Keratinocyte (primary cell): ENCODE results near the gene ROR2. TPM values are rescaled to one million over a fixed set of nuclear protein-coding genes. Genes with fewer than 3 reads are reported as not detected.

Source experiments
- DNase-seq: peaks from one replicate; pipeline ENCODE4 v3.0.0-alpha.2; 2011; ENCODE audit warnings: low read depth, missing footprints, low spot score
- FAIRE-seq: peaks from 2 replicates; lab custom pipeline; 2011; peaks lifted over from hg19 to GRCh38; lab: Jason Lieb, UNC
- H2AFZ ChIP-seq: 2 replicates; pipeline ENCODE4 v1.6.0; 2012; ENCODE audit warnings: low read length, control low read depth, inconsistent platforms; ENCODE audit not compliant: control insufficient read depth
- H3K27ac ChIP-seq: 2 replicates; pipeline ENCODE4 v1.5.1; 2011; ENCODE audit warnings: low read length; ENCODE audit not compliant: control insufficient read depth, insufficient read depth
- H3K27me3 ChIP-seq: 3 replicates; pipeline ENCODE4 v1.6.0; 2011; ENCODE audit warnings: low read length; ENCODE audit not compliant: control insufficient read depth, insufficient read depth; ENCODE audit errors: extremely low read depth
- H3K36me3 ChIP-seq, 2 experiments: 2 replicates in 1 of 2; 3 replicates in 1 of 2; pipeline ENCODE4 v1.5.1; 2011; ENCODE audit warnings: low read length in 2 of 2, mild to moderate bottlenecking in 1 of 2; ENCODE audit not compliant: control insufficient read depth in 2 of 2, insufficient read depth in 2 of 2; ENCODE audit errors: extremely low read depth in 1 of 2
- H3K4me1 ChIP-seq: 3 replicates; pipeline ENCODE4 v1.5.1; 2011; ENCODE audit warnings: low read length; ENCODE audit not compliant: control insufficient read depth, insufficient read depth; ENCODE audit errors: extremely low read depth
- H3K4me2 ChIP-seq: 3 replicates; pipeline ENCODE4 v1.6.0; 2011; ENCODE audit warnings: low read depth, low read length; ENCODE audit not compliant: control insufficient read depth, insufficient read depth; ENCODE audit errors: extremely low read depth
- H3K4me3 ChIP-seq, 3 experiments: fragments of 200-600 bp in 1 of 3; sonication (generic) in 1 of 3; 2 replicates in 2 of 3; 3 replicates in 1 of 3; pipeline ENCODE4 v1.5.1; 2011 to 2016; ENCODE audit warnings: low read length in 3 of 3, mild to moderate bottlenecking in 3 of 3, control low read depth in 2 of 3, inconsistent platforms in 1 of 3, low read depth in 1 of 3, mixed read lengths in 1 of 3, mixed run types in 1 of 3, moderate library complexity in 1 of 3; ENCODE audit not compliant: control insufficient read depth in 2 of 3, insufficient read depth in 2 of 3; ENCODE audit errors: extremely low read depth in 1 of 3
- H3K79me2 ChIP-seq: 2 replicates; pipeline ENCODE4 v1.6.0; 2012; ENCODE audit warnings: low read length; ENCODE audit not compliant: control insufficient read depth, insufficient read depth
- H3K9ac ChIP-seq: 3 replicates; pipeline ENCODE4 v1.6.0; 2011; ENCODE audit warnings: low read length; ENCODE audit not compliant: control insufficient read depth, insufficient read depth; ENCODE audit errors: extremely low read depth
- H3K9me1 ChIP-seq: 3 replicates; pipeline ENCODE4 v1.6.0; 2011; ENCODE audit warnings: low read length; ENCODE audit not compliant: control insufficient read depth, insufficient read depth; ENCODE audit errors: extremely low read depth
- H3K9me3 ChIP-seq: 2 replicates; pipeline ENCODE4 v1.5.1; 2012; ENCODE audit warnings: low read depth, low read length; ENCODE audit not compliant: control insufficient read depth
- H4K20me1 ChIP-seq: 3 replicates; pipeline ENCODE4 v1.6.0; 2011; ENCODE audit warnings: low read length; ENCODE audit not compliant: control insufficient read depth, insufficient read depth; ENCODE audit errors: extremely low read depth
- CTCF ChIP-seq, 3 experiments: IDR thresholded peaks in 1 of 3; conservative IDR thresholded peaks in 1 of 3; optimal IDR thresholded peaks in 1 of 3; 2 replicates in 2 of 3; 3 replicates in 1 of 3; pipeline versions ENCODE3 to v1.5.1; 2011; ENCODE audit warnings: low read length in 3 of 3, mild to moderate bottlenecking in 3 of 3, moderate library complexity in 2 of 3, control low read depth in 1 of 3, inconsistent platforms in 1 of 3; ENCODE audit not compliant: insufficient read depth in 2 of 3; ENCODE audit errors: extremely low read depth in 1 of 3
- EZH2 ChIP-seq: IDR thresholded peaks from one replicate; pipeline ENCODE4 v1.6.1; 2012; ENCODE audit warnings: inconsistent platforms, mild to moderate bottlenecking, low read length, moderate library complexity
- dilution Hi-C: fragments of 300-500 bp; cut with MboI; formaldehyde crosslinking; loops from one replicate; pipeline ENCODE4 v1.7.0; 2020; ENCODE audit warnings: low sequenced_read_pairs; ENCODE audit not compliant: extremely low pct_ligation_motif_present
- polyA plus RNA-seq, 5 experiments: library from polyadenylated mRNA; depleted of rRNA in 3 of 5; stranded (reverse) in 3 of 5; stranded (forward) in 1 of 5; unstranded in 1 of 5; fragments of >200 nt; gene quantifications; 1 replicate in 1 of 5; 2 replicates in 3 of 5; 3 replicates in 1 of 5; pipeline versions ENCODE4 v1.2.1 to v1.2.3, GENCODE V29; 2011 to 2012; ENCODE audit warnings: missing spikeins in 2 of 5, low read depth in 1 of 5, low replicate concordance in 1 of 5

ROR2 gene
- polyA plus RNA-seq, 1 donor (not counting 4 experiments of a cell fraction or from before 2014, with no cell fraction given), result 0.22 TPM

GRCh38 chr9:91868732-91869391, 81.2 kb downstream of the ROR2 start:
- no peaks in the 10 kb centered on the region for H3K9me3 ChIP-seq
- H3K36me3 ChIP-seq, result no peaks in the 10 kb centered on the region
- dilution Hi-C loops, result no loop called here
- H3K4me1 ChIP-seq, result no peaks in the 10 kb centered on the region
- no peak overlapping the region for H3K9ac ChIP-seq
- H3K4me3 ChIP-seq, result no peak overlapping the region
- no peak overlapping the region for H3K4me2 ChIP-seq
- FAIRE-seq (no peak), DNase-seq (no peak)
- TF ChIP-seq EZH2 (no peak), CTCF (optimal IDR thresholded peaks at IDR 0.05 in 1 of 3, IDR thresholded peaks at IDR 0.05 in 1 of 3, conservative IDR thresholded peaks at IDR 0.05 in 1 of 3; ENCODE audit: extremely low read depth in 1 of 3, insufficient read depth in 2 of 3, low read length in 3 of 3) (no peak)
- H3K27me3 ChIP-seq, result peaks cover 6% of the 10 kb centered on the region
- H3K27ac ChIP-seq, result no peak overlapping the region
- no peak overlapping the region for H2AFZ ChIP-seq
- no peaks in the 10 kb centered on the region for H3K79me2 ChIP-seq
- no peaks in the 10 kb centered on the region for H4K20me1 ChIP-seq
- no peaks in the 10 kb centered on the region for H3K9me1 ChIP-seq

GRCh38 chr9:91867740-91868139, 82.3 kb downstream of the ROR2 start:
- DNase-seq (no peak), FAIRE-seq (no peak)
- dilution Hi-C loops, result no loop called here
- H3K9me1 ChIP-seq, result no peaks in the 10 kb centered on the region
- TF ChIP-seq CTCF (optimal IDR thresholded peaks at IDR 0.05 in 1 of 3, IDR thresholded peaks at IDR 0.05 in 1 of 3, conservative IDR thresholded peaks at IDR 0.05 in 1 of 3; ENCODE audit: extremely low read depth in 1 of 3, insufficient read depth in 2 of 3, low read length in 3 of 3), result no peak
- no peak for TF ChIP-seq EZH2
- H3K79me2 ChIP-seq, result no peaks in the 10 kb centered on the region
- no peaks in the 10 kb centered on the region for H4K20me1 ChIP-seq
- H2AFZ ChIP-seq, result no peak overlapping the region
- H3K4me1 ChIP-seq, result no peaks in the 10 kb centered on the region
- no peak overlapping the region for H3K27ac ChIP-seq
- no peaks in the 10 kb centered on the region for H3K36me3 ChIP-seq
- H3K27me3 ChIP-seq, result peaks cover 6% of the 10 kb centered on the region
- H3K9ac ChIP-seq, result no peak overlapping the region
- no peak overlapping the region for H3K4me3 ChIP-seq
- no peaks in the 10 kb centered on the region for H3K9me3 ChIP-seq
- H3K4me2 ChIP-seq, result no peak overlapping the region
